Activated T-cell treated with anti-CD3 and anti-CD28 coated beads, Interleukin-2, amount 50 U/mL, for 48 hours (primary cell): Measurements from ENCODE around the gene DLG4.
A peak's percentile ranks its signal among the peaks of the same experiment; 100 is the strongest.

Experiments used
- DNase-seq, 2 experiments: peaks; one replicate each; pipeline ENCODE4 v3.0.0-alpha.2; 2020

The DLG4 gene

GRCh38 chr17:7213895-7214299 is 5.7 kb downstream of the DLG4 start:
- no peak for DNase-seq

GRCh38 chr17:7211491-7212273 is 8.0 kb downstream of the DLG4 start:
- no peak for DNase-seq

GRCh38 chr17:7208754-7209460 is 10.7 kb downstream of the DLG4 start:
- no peak for DNase-seq

- DNase-seq: no peak
These were observed 11.5 kb downstream of the DLG4 start for GRCh38 chr17:7208027-7208571.

- no peak for DNase-seq
These were observed 12.3 kb downstream of the DLG4 start for GRCh38 chr17:7207120-7208001.

- DNase-seq: no peak
These were observed 14.1 kb downstream of the DLG4 start for GRCh38 chr17:7205561-7205960.

- peak; percentile 93 to 95 for DNase-seq
These were observed 14.7 kb downstream of the DLG4 start for GRCh38 chr17:7204828-7205461.

GRCh38 chr17:7204336-7204735 is 15.3 kb downstream of the DLG4 start:
- no peak for DNase-seq

GRCh38 chr17:7203391-7203790 is 16.2 kb downstream of the DLG4 start:
- no peak for DNase-seq

GRCh38 chr17:7196651-7197401 is 22.8 kb downstream of the DLG4 start:
- no peak for DNase-seq

- no peak for DNase-seq
These were observed 23.7 kb downstream of the DLG4 start for GRCh38 chr17:7195971-7196370.

- no peak for DNase-seq
These were observed 27.2 kb downstream of the DLG4 start for GRCh38 chr17:7192271-7192937.

GRCh38 chr17:7191571-7192270 is 27.9 kb downstream of the DLG4 start:
- peak; percentile 34 to 48 for DNase-seq

GRCh38 chr17:7191069-7191468 is 28.6 kb downstream of the DLG4 start:
- DNase-seq: no peak

GRCh38 chr17:7190276-7190917 is 29.2 kb downstream of the DLG4 start:
- DNase-seq: no peak

GRCh38 chr17:7186241-7186640 is 33.4 kb downstream of the DLG4 start:
- DNase-seq: peak in 1 of 2 experiments; percentile 40

GRCh38 chr17:7184647-7185046 is 35.0 kb downstream of the DLG4 start:
- DNase-seq: no peak

GRCh38 chr17:7184091-7184488 is 35.5 kb downstream of the DLG4 start:
- no peak for DNase-seq

- DNase-seq: no peak
These were observed 36.1 kb downstream of the DLG4 start for GRCh38 chr17:7183433-7184090.
